HUES64 (cell line): ENCODE results near the gene GABRE. TPM values are rescaled to one million over a fixed set of nuclear protein-coding genes. Genes with fewer than 3 reads are reported as not detected.
A peak's percentile ranks its signal among the peaks of the same experiment; 100 is the strongest.

Experiments
- H3K27ac ChIP-seq: 2 replicates; pipeline ENCODE4 v1.7.0; 2013; ENCODE audit warnings: low read depth, low read length, inconsistent platforms
- H3K27me3 ChIP-seq: 2 replicates; pipeline ENCODE4 v1.6.1; 2013; ENCODE audit warnings: mild to moderate bottlenecking, low read length; ENCODE audit not compliant: insufficient read depth
- H3K36me3 ChIP-seq: 2 replicates; pipeline ENCODE4 v1.6.1; 2013; ENCODE audit warnings: mild to moderate bottlenecking, low read length; ENCODE audit not compliant: insufficient read depth
- H3K4me1 ChIP-seq: 2 replicates; pipeline ENCODE4 v1.6.1; 2013; ENCODE audit warnings: mild to moderate bottlenecking, low read length, moderate library complexity; ENCODE audit not compliant: insufficient read depth
- H3K4me3 ChIP-seq: 2 replicates; pipeline ENCODE4 v1.5.1; 2013; ENCODE audit warnings: mild to moderate bottlenecking, low read length, moderate library complexity
- H3K9ac ChIP-seq: 2 replicates; pipeline ENCODE4 v1.6.1; 2013; ENCODE audit warnings: mild to moderate bottlenecking, low read depth, low read length
- H3K9me3 ChIP-seq: 2 replicates; pipeline ENCODE4 v1.6.1; 2013; ENCODE audit warnings: low read depth, low read length; ENCODE audit not compliant: insufficient read depth
- WGBS: fragments of 150-250, 120-280 bp; methylation state at CpG from one replicate; pipeline ENCODE4 v1.1.7; 2013; ENCODE audit warnings: missing lambda C conversion rate; 5-methylcytosine and 5-hydroxymethylcytosine counted together
- polyA plus RNA-seq, 2 experiments: library from polyadenylated mRNA; stranded (reverse); fragments of 50-300 nt; gene quantifications; one replicate each; pipeline ENCODE4 v1.2.3, GENCODE V29; 2013

The GABRE gene
- polyA plus RNA-seq (2013, experiment 1 of 2) = 1.7 TPM
- polyA plus RNA-seq (2013, experiment 2 of 2) = 1.8 TPM

- Histone ChIP-seq H3K27ac (no peak within 1 kb of the TSS), H3K4me3 (peak within 1 kb of the TSS; percentile 45), H3K4me1 (no peaks in the 10 kb centered on the region), H3K27me3 (peaks cover 30% of the 10 kb centered on the region), H3K36me3 (no peaks in the 10 kb centered on the region), H3K9ac (no peak within 1 kb of the TSS), H3K9me3 (no peaks in the 10 kb centered on the region)
- WGBS = 2% methylated on average over 81 of the region's 90 CpGs
Observed at GRCh38 chrX:151974336-151975227, at the start of gene GABRE. TSS of gene GABRE (minus strand) at chrX:151974676. CDS start at chrX:151974625, 51 bp downstream.

- H3K4me3 ChIP-seq = no peak overlapping the region
- 98% methylated on average over 3 of the region's 3 CpGs for WGBS
- no peak overlapping the region for H3K9ac ChIP-seq
- H3K27ac ChIP-seq = no peak overlapping the region
- no peaks in the 10 kb centered on the region for H3K36me3 ChIP-seq
- H3K9me3 ChIP-seq = no peaks in the 10 kb centered on the region
- H3K4me1 ChIP-seq = no peaks in the 10 kb centered on the region
- H3K27me3 ChIP-seq = no peaks in the 10 kb centered on the region
Observed at GRCh38 chrX:152020888-152021287, 46.4 kb upstream of the GABRE start.

- H3K27ac ChIP-seq = no peak overlapping the region
- no peaks in the 10 kb centered on the region for H3K36me3 ChIP-seq
- H3K4me3 ChIP-seq = no peak overlapping the region
- no peak overlapping the region for H3K9ac ChIP-seq
- H3K9me3 ChIP-seq = no peaks in the 10 kb centered on the region
- H3K27me3 ChIP-seq = no peaks in the 10 kb centered on the region
- WGBS = 100% methylated on average over 3 of the region's 5 CpGs
- no peaks in the 10 kb centered on the region for H3K4me1 ChIP-seq
Observed at GRCh38 chrX:151999813-152000212, 25.3 kb upstream of the GABRE start.

GRCh38 chrX:151997539-151997938, 23.1 kb upstream of the GABRE start:
- Histone ChIP-seq H3K9me3 (no peaks in the 10 kb centered on the region), H3K27ac (no peak overlapping the region), H3K4me1 (no peaks in the 10 kb centered on the region), H3K27me3 (no peaks in the 10 kb centered on the region), H3K36me3 (no peaks in the 10 kb centered on the region), H3K9ac (no peak overlapping the region), H3K4me3 (no peak overlapping the region)
- no CpG with 5 or more reads among the region's 1 CpG for WGBS

GRCh38 chrX:151996347-151996746, 21.9 kb upstream of the GABRE start:
- Histone ChIP-seq H3K27me3 (no peaks in the 10 kb centered on the region), H3K27ac (no peak overlapping the region), H3K4me1 (no peaks in the 10 kb centered on the region), H3K36me3 (no peaks in the 10 kb centered on the region), H3K9me3 (no peaks in the 10 kb centered on the region), H3K4me3 (no peak overlapping the region), H3K9ac (no peak overlapping the region)
- WGBS = 91% methylated on average over 5 of the region's 5 CpGs

- no peak overlapping the region for H3K9ac ChIP-seq
- H3K36me3 ChIP-seq = no peaks in the 10 kb centered on the region
- no peak overlapping the region for H3K4me3 ChIP-seq
- no peak overlapping the region for H3K27ac ChIP-seq
- H3K4me1 ChIP-seq = no peaks in the 10 kb centered on the region
- 71% methylated on average over 3 of the region's 3 CpGs for WGBS
- no peaks in the 10 kb centered on the region for H3K27me3 ChIP-seq
- H3K9me3 ChIP-seq = no peaks in the 10 kb centered on the region
Observed at GRCh38 chrX:151994476-151994875, 20.0 kb upstream of the GABRE start.

GRCh38 chrX:151988706-151989299, 14.3 kb upstream of the GABRE start:
- Histone ChIP-seq H3K27me3 (no peaks in the 10 kb centered on the region), H3K36me3 (no peaks in the 10 kb centered on the region), H3K9me3 (no peaks in the 10 kb centered on the region), H3K4me1 (no peaks in the 10 kb centered on the region), H3K9ac (no peak overlapping the region), H3K27ac (no peak overlapping the region), H3K4me3 (no peak overlapping the region)
- no CpG with 5 or more reads among the region's 3 CpGs for whole genome bisulfite sequencing

- Histone ChIP-seq H3K4me1 (no peaks in the 10 kb centered on the region), H3K27ac (no peak overlapping the region), H3K27me3 (no peaks in the 10 kb centered on the region), H3K4me3 (no peak overlapping the region), H3K36me3 (no peaks in the 10 kb centered on the region), H3K9me3 (no peaks in the 10 kb centered on the region), H3K9ac (no peak overlapping the region)
- 93% methylated on average over 4 of the region's 4 CpGs for WGBS
Observed at GRCh38 chrX:151987108-151987507, 12.6 kb upstream of the GABRE start.

- 92% methylated on average over 3 of the region's 3 CpGs for WGBS
- H3K27me3 ChIP-seq = no peaks in the 10 kb centered on the region
- H3K27ac ChIP-seq = no peak overlapping the region
- H3K9ac ChIP-seq = no peak overlapping the region
- no peak overlapping the region for H3K4me3 ChIP-seq
- H3K36me3 ChIP-seq = no peaks in the 10 kb centered on the region
- no peaks in the 10 kb centered on the region for H3K9me3 ChIP-seq
- no peaks in the 10 kb centered on the region for H3K4me1 ChIP-seq
Observed at GRCh38 chrX:151985955-151986354, 11.5 kb upstream of the GABRE start.

GRCh38 chrX:151985531-151985930, 11.1 kb upstream of the GABRE start:
- WGBS = 95% methylated on average over 4 of the region's 4 CpGs
- Histone ChIP-seq H3K4me3 (no peak overlapping the region), H3K27ac (no peak overlapping the region), H3K27me3 (no peaks in the 10 kb centered on the region), H3K36me3 (no peaks in the 10 kb centered on the region), H3K4me1 (no peaks in the 10 kb centered on the region), H3K9me3 (no peaks in the 10 kb centered on the region), H3K9ac (no peak overlapping the region)

- no peaks in the 10 kb centered on the region for H3K27me3 ChIP-seq
- no peaks in the 10 kb centered on the region for H3K9me3 ChIP-seq
- no peaks in the 10 kb centered on the region for H3K4me1 ChIP-seq
- no peaks in the 10 kb centered on the region for H3K36me3 ChIP-seq
- no peak overlapping the region for H3K9ac ChIP-seq
- WGBS = 95% methylated on average over 4 of the region's 4 CpGs
- H3K27ac ChIP-seq = no peak overlapping the region
- no peak overlapping the region for H3K4me3 ChIP-seq
Observed at GRCh38 chrX:151984902-151985301, 10.4 kb upstream of the GABRE start.
